SK-N-SH (cell line): ENCODE results near the gene CREB5.

Source experiments
- CHD2 ChIP-seq: fragments of 150-350 bp; IDR thresholded peaks from 2 replicates; pipeline ENCODE4 v1.6.1; 2018; ENCODE audit warnings: low read length; ENCODE audit not compliant: partially characterized antibody
- CTCF ChIP-seq: fragments of 200-600 bp; sonication (generic); IDR thresholded peaks from 2 replicates; pipeline ENCODE4 v1.6.1; 2017; ENCODE audit warnings: antibody characterized with exemption, mild to moderate bottlenecking, moderate library complexity
- EZH2phosphoT487 ChIP-seq: fragments of 200-600 bp; sonication (generic); IDR thresholded peaks from 2 replicates; pipeline ENCODE4 v1.6.1; 2017; ENCODE audit warnings: low read depth, mixed run types, mild to moderate bottlenecking, antibody characterized with exemption, moderate library complexity, borderline replicate concordance
- REST ChIP-seq: IDR thresholded peaks from 2 replicates; pipeline ENCODE4 v1.6.1; 2012; ENCODE audit warnings: mild to moderate bottlenecking, low read depth, low read length, moderate library complexity
- RFX5 ChIP-seq: IDR thresholded peaks from 2 replicates; pipeline ENCODE4 v1.6.1; 2012; ENCODE audit warnings: mild to moderate bottlenecking, improper control_type of control experiment, low read length
- TEAD4 ChIP-seq: IDR thresholded peaks from 2 replicates; pipeline ENCODE4 v1.4.0; 2012; ENCODE audit warnings: mild to moderate bottlenecking, borderline replicate concordance; ENCODE audit not compliant: insufficient read depth
- USF1 ChIP-seq: IDR thresholded peaks from 2 replicates; pipeline ENCODE4 v1.4.0; 2012; ENCODE audit warnings: low read depth, borderline replicate concordance
- YY1 ChIP-seq: IDR thresholded peaks from 2 replicates; pipeline ENCODE4 v1.4.0; 2012; ENCODE audit warnings: low read depth, mild to moderate bottlenecking

DNA sequence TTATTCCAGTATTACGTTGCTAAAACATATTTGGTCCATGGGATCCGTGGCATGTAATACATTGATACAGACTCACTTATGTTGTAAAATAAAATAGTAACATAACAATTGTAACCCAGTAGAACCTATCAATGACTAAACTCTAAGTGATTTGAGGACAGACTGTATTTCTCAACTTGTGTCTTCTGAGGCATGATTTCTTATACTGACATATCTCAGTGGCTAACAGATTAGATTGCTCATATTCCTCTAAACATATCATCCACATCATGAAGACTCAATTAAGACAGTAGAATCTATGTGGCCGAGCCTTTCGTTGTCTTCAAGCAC lies 72.3 kb downstream of the CREB5 start:
- TF ChIP-seq USF1: no peak
- no peak for TF ChIP-seq REST
- no peak for TF ChIP-seq EZH2phosphoT487
- TF ChIP-seq CTCF: no peak
- no peak for TF ChIP-seq YY1
- TF ChIP-seq TEAD4: no peak
- TF ChIP-seq CHD2: no peak
- no peak for TF ChIP-seq RFX5
